ENCODE results near the gene PRDM5.

The PRDM5 gene

GRCh38 chr4:120922381-120923206 lies at the start of gene PRDM5:
Gene PRDM5, minus strand, starts transcription at chr4:120922726. Its CDS starts 118 bp downstream, at chr4:120922608.
- no peak for DNase-seq

- DNase-seq, result no peak
Measured at GRCh38 chr4:120971884-120972283, 49.4 kb upstream of the PRDM5 start.

DNA sequence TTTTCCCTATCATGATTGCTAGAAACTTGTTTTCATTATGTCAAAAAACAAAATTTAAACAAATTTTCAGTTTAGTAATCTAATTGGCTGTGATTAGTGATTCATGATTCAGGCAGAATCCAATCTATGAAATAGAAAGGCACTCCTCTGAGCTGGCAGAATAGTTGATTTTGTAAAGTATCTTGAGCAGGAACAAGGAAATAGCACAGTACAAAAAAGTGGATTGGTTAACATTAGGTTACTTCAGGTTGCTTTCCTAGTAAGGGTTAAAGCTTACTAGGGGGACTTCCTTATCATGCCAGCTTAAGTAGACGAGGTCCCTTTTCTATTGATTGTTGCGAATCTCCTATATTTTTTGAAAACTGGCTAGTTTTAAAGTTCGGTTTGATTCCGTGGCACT lies 43.4 kb upstream of the PRDM5 start:
- DNase-seq, result no peak

DNA sequence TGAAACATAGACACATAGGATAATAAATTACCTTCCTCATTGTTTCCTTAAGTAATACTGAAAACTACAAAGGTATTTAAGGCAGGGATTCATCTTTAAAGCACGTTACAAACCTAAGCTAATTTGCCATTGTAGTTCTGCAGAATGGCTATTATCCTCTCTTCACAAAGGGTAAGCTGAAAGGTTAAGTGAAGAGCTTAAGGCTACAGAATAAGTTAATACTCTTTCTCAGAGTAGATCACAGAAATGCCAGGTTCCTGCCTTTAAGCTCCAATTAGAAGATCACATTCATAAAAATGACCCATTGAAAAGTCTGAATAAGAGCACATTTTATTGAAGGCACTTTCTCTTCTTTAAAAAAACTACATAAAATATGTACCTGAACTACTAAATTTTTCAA lies 42.1 kb upstream of the PRDM5 start:
- no peak for DNase-seq

DNA sequence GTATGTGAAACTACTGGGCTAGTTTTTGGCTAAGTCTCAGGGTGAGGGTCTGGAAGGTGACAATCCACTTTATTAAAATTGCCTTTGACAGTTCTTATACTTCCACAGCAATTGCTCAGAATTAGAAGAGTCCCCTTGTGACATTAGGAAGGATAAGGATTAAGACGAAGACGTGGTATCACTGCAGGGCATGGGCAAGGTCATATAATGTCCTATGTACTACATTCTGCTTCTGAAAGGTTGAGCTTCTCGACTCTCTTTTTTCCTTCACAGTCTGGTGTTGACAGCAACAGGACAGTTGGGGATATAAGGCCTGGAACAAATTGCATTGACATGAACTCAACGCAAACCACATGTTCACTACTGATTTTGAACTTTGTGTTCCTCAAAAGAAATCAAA lies 40.9 kb upstream of the PRDM5 start:
- no peak for DNase-seq

GRCh38 chr4:120960656-120961267 lies 38.2 kb upstream of the PRDM5 start:
- DNase-seq, result no peak

- DNase-seq, result no peak
Measured at GRCh38 chr4:120948382-120948781, 25.9 kb upstream of the PRDM5 start.

DNA sequence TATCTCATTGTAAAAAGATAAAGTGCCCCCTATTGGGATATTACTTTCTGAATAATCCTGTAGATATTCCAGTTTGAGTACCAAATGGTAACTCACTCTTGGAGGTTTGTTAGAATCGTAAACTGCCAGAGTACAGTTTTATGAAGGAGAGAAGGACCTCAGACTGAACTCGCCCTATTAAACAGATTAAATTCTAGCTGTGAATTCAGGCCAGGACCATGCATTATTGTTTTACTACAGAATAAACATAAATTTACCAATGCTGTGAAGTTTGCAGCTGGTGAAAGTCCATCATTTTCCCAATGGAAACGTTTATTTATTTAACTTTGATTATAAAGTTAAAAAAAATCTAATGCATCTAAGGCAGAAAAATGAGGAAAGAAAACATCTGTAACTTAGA lies 20.2 kb upstream of the PRDM5 start:
- no peak for DNase-seq

- no peak for DNase-seq
Measured at GRCh38 chr4:120940547-120940946, 18.0 kb upstream of the PRDM5 start.

DNA sequence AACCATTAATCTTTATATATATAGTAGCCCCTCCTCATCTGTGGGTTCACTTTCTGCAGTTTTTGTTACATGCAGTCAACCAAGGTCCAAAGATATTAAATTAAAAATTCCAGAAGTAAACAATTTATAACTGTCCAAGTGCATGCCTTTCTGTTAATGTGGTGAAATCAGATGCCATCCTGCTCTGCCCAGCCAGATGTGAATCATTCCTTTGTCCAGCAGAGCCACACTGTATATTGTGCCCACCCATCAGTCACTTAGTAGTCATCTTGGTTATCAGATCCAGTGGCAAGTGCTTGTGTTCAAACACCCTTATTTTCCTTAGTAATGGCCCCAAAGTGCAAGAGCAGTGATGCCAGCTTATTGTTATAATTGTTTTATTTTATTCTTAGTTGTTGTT lies 17.2 kb upstream of the PRDM5 start:
- DNase-seq, result no peak

DNA sequence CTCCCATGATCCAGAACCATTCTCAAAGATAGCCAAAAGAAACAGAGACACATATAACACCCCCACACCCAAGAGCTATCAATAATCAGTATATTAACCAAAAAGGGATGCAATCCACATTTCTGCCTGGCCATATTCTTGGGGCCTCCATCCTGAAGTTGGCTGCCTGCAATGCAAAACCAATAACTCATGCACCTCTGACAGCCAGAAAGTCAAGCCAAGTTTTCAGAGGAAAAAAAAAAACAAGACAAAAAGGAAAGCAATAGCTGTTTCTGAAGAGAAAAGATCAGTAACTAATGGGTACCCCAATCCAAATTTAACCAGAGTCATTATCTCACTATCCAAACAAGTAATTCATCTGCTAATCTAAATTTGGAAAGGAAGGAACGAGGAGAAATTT lies 7.3 kb upstream of the PRDM5 start:
- no peak for DNase-seq

GRCh38 chr4:120927801-120928409 lies 5.4 kb upstream of the PRDM5 start:
- no peak for DNase-seq

- no peak for DNase-seq
Measured at GRCh38 chr4:120926358-120927025, 4.0 kb upstream of the PRDM5 start.

GRCh38 chr4:120924931-120925330 lies 2.4 kb upstream of the PRDM5 start:
- DNase-seq, result no peak

- DNase-seq, result no peak
Measured at GRCh38 chr4:120923207-120923522, 639 bp upstream of the PRDM5 start.

- peak; percentile 33 for DNase-seq
Measured at GRCh38 chr4:120921456-120922380, 808 bp downstream of the PRDM5 start.

DNA sequence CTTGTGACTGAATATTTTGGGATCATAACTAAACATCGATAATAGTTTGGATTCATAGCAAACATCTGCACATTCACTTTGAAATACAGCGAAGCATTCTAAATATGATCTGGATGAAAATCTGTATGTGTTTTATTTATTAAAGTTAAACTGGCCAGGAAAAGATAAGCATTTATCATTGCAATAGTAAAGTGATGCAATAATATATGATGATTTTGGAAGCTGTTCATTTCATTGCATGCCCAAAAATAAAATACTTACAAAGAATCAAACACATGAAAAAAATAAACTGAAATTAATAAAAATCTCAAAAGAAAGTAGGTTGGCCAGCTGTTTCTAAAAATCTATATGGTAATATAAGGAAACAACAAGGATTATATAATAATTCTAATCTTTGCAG lies 1.9 kb downstream of the PRDM5 start:
- no peak for DNase-seq

- DNase-seq, result no peak
Measured at GRCh38 chr4:120919358-120919757, 3.2 kb downstream of the PRDM5 start.

DNA sequence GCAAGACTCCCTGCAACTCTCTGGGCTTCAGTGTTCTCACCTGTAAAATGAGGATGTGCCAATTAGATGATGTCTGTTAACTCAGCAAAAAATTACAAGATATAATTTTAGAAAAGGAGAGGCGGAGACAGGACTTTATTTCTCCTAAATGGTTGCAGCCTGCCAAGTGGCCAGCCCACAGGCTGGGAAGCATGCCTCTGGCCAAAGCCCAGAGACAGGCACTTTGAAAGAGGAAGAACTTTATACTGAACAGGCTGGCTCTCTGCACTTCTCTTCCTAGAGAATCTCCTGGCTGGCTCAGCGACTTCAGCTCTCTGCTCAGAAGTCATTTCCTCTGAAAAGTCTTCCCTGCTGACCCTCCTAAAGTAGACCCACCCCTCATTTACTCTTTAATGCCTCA lies 3.7 kb downstream of the PRDM5 start:
- no peak for DNase-seq

GRCh38 chr4:120918092-120918491 lies 4.4 kb downstream of the PRDM5 start:
- no peak for DNase-seq

- no peak for DNase-seq
Measured at GRCh38 chr4:120916937-120917336, 5.6 kb downstream of the PRDM5 start.

GRCh38 chr4:120915336-120915735 lies 7.2 kb downstream of the PRDM5 start:
- no peak for DNase-seq

- DNase-seq, result no peak
Measured at GRCh38 chr4:120903419-120903818, 19.1 kb downstream of the PRDM5 start.

All from DMS153 (cell line).